OCI-LY7 (cell line): ENCODE data around the gene ACKR2. TPM values are rescaled to one million over a fixed set of nuclear protein-coding genes. Genes with fewer than 3 reads are reported as not detected.

Experiments used
- BruUV-seq: library from RNA; stranded (reverse); fragments of 400-500 nt; replicated peaks from 2 replicates; lab custom pipeline; 2021; lab: Mats Ljungman, UMichigan
- CTCF ChIA-PET: fragments of 300-600 bp; sonication (Branson Sonifier 250); formaldehyde crosslinking; loops from one replicate; lab custom pipeline; 2022; ENCODE audit warnings: antibody characterized with exemption; ENCODE audit not compliant: unreplicated experiment; lab: Charles Lee
- POLR2A ChIA-PET: fragments of 300-600 bp; sonication (Branson Sonifier 250); formaldehyde crosslinking; loops from one replicate; lab custom pipeline; 2022; ENCODE audit warnings: antibody characterized with exemption; lab: Charles Lee
- DNase-seq: peaks from one replicate; pipeline ENCODE4 v3.0.0-alpha.2; 2015; ENCODE audit warnings: low spot score
- H2AFZ ChIP-seq: fragments of 200-600 bp; sonication (generic), shearing (Covaris generic); 2 replicates; pipeline ENCODE4 v1.6.1; 2014; ENCODE audit warnings: mild to moderate bottlenecking, antibody characterized with exemption, low read length, moderate library complexity
- H3K27ac ChIP-seq: fragments of 200-600 bp; sonication (generic); 2 replicates; pipeline ENCODE4 v1.5.1; 2014; ENCODE audit warnings: mixed run types, low read depth, mild to moderate bottlenecking, moderate library complexity, low read length, inconsistent platforms; ENCODE audit not compliant: poor library complexity, severe bottlenecking
- H3K36me3 ChIP-seq: fragments of 200-600 bp; sonication (generic); 2 replicates; pipeline ENCODE4 v1.6.1; 2014; ENCODE audit warnings: mild to moderate bottlenecking, antibody characterized with exemption, low read length, moderate library complexity, mixed read lengths; ENCODE audit not compliant: insufficient read depth
- H3K4me1 ChIP-seq: fragments of 200-600 bp; sonication (generic); 2 replicates; pipeline ENCODE4 v1.5.1; 2014; ENCODE audit warnings: mild to moderate bottlenecking, low read length; ENCODE audit not compliant: insufficient read depth, poor library complexity, severe bottlenecking
- H3K4me2 ChIP-seq: fragments of 200-600 bp; sonication (generic); 2 replicates; pipeline ENCODE4 v1.6.1; 2014; ENCODE audit warnings: mild to moderate bottlenecking, low read length
- H3K4me3 ChIP-seq: fragments of 200-600 bp; sonication (generic); 2 replicates; pipeline ENCODE4 v1.5.1; 2014; ENCODE audit warnings: mild to moderate bottlenecking, low read depth, low read length; ENCODE audit not compliant: poor library complexity, severe bottlenecking
- H3K79me2 ChIP-seq: fragments of 200-600 bp; sonication (generic); 2 replicates; pipeline ENCODE4 v1.6.1; 2016; ENCODE audit warnings: low read depth, mild to moderate bottlenecking, low read length, moderate library complexity, mixed read lengths; ENCODE audit not compliant: insufficient read depth
- H3K9me2 ChIP-seq: fragments of 200-600 bp; sonication (generic); 2 replicates; pipeline ENCODE4 v1.6.1; 2016; ENCODE audit warnings: mild to moderate bottlenecking, low read length, mixed read lengths; ENCODE audit not compliant: insufficient read depth
- H3K9me3 ChIP-seq: fragments of 200-600 bp; sonication (generic); 2 replicates; pipeline ENCODE4 v1.6.1; 2014; ENCODE audit warnings: mild to moderate bottlenecking, mixed run types, low read length, mixed read lengths
- H4K20me1 ChIP-seq: fragments of 200-600 bp; sonication (generic); 2 replicates; pipeline ENCODE4 v1.6.1; 2014; ENCODE audit warnings: mild to moderate bottlenecking, antibody characterized with exemption, low read length, moderate library complexity, mixed read lengths; ENCODE audit not compliant: insufficient read depth
- EZH2phosphoT487 ChIP-seq: fragments of 200-600 bp; sonication (generic); IDR thresholded peaks from 2 replicates; pipeline ENCODE4 v1.6.1; 2018; ENCODE audit warnings: low read depth, borderline replicate concordance, mild to moderate bottlenecking, mixed run types, antibody characterized with exemption, low read length, moderate library complexity, mixed read lengths
- intact Hi-C: fragments of 100-400 bp; cut with micrococcal nuclease; formaldehyde crosslinking; loops from one replicate; pipeline ENCODE4 v1.10.0; 2022; ENCODE audit not compliant: unreplicated experiment
- total RNA-seq, 2 experiments: library from RNA; depleted of rRNA in 1 of 2; stranded (reverse); fragments of >200 nt in 1 of 2; shearing (Covaris generic) in 1 of 2; gene quantifications; 2 replicates each; pipeline ENCODE4 v1.2.3, GENCODE V29; 2014 to 2022
- TF ChIP-seq, protein P1 (sequence below): fragments of 200-600 bp; sonication (generic); conservative IDR thresholded peaks from 2 replicates; pipeline ENCODE4 v1.5.1; 2014; ENCODE audit warnings: mild to moderate bottlenecking, antibody characterized with exemption, low read length, moderate library complexity, mixed read lengths

Gene ACKR2
- total RNA-seq, 2 experiments from 2014 or later = 2.9 TPM; not detected in 1

DNA sequence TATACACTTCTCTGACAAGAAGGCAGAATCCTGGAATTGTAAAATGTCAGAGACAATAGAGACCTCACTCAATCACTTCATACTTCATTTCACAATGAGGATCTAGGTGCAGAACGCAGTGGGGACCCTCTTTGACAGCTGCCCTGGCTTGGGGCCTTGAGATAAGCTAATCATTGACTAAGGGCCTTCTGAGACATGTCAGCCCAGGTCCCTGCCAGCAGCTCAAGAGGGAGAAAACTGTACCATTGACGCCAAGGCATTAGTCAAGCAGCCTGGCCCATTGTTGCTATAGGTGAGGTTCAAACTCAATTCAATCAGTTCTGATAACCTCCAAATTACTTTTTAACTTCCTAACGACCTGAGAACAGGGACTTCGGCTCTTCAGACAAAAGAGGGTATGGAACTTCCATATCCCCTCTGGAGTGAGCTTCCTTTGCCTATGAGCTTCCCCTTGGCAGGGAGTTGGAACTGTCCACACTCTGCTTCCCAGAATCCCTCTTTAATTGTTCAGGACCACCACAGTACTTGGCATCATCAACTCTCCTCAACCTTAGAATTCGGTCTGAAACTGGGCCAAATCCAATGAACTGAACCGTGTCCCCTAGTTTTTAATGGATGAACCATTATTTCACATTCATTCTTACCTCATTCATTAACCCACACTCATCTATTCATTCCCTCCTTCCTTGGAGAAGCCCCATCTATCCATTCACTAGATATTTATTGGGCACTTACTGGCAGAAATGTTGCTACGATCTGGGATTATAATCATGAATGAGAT is 67.9 kb downstream of the ACKR2 start:
- Histone ChIP-seq H3K4me1 (peaks cover 11% of the 10 kb centered on the region), H3K9me3 (no peaks in the 10 kb centered on the region), H3K36me3 (no peaks in the 10 kb centered on the region), H3K4me2 (no peak overlapping the region), H2AFZ (no peak overlapping the region), H4K20me1 (no peaks in the 10 kb centered on the region), H3K4me3 (no peak overlapping the region), H3K27ac (no peak overlapping the region), H3K9me2 (no peaks in the 10 kb centered on the region), H3K79me2 (no peaks in the 10 kb centered on the region)
- ChIA-PET POLR2A (interaction anchor here (0.6 to 1.5 kb wide), 2 partner anchors 16 to 71 kb away, joined by 3 to 5 read pairs; no protein-coding TSS in a partner anchor), CTCF (no interaction called here)
- TF ChIP-seq, protein P1, sequence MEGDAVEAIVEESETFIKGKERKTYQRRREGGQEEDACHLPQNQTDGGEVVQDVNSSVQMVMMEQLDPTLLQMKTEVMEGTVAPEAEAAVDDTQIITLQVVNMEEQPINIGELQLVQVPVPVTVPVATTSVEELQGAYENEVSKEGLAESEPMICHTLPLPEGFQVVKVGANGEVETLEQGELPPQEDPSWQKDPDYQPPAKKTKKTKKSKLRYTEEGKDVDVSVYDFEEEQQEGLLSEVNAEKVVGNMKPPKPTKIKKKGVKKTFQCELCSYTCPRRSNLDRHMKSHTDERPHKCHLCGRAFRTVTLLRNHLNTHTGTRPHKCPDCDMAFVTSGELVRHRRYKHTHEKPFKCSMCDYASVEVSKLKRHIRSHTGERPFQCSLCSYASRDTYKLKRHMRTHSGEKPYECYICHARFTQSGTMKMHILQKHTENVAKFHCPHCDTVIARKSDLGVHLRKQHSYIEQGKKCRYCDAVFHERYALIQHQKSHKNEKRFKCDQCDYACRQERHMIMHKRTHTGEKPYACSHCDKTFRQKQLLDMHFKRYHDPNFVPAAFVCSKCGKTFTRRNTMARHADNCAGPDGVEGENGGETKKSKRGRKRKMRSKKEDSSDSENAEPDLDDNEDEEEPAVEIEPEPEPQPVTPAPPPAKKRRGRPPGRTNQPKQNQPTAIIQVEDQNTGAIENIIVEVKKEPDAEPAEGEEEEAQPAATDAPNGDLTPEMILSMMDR = no peak
- no peak for TF ChIP-seq EZH2phosphoT487
- DNase-seq = no peak
- intact Hi-C loops = no loop called here
- no TSS peak for BruUV-seq

DNA sequence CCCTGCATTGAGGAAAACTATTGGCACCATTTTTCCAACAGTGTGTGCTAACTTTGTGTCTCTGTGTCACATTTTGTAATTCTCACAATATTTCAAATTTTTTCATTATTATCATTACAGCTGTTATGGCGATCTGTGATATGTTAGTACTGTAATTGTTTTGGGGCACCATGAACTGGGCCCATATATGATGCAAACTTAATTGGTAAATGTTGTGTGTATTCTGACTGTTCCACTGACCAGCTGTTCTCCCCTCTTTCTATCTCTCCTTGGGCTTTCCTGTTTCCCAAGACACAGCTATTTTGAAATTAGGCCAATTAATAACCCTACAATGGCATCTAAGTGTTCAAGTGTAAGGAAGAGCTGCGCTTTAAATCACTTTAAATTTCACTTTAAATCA is 68.6 kb downstream of the ACKR2 start:
- H3K4me1 ChIP-seq = peaks cover 11% of the 10 kb centered on the region
- DNase-seq = no peak
- no peaks in the 10 kb centered on the region for H3K36me3 ChIP-seq
- no peaks in the 10 kb centered on the region for H3K9me3 ChIP-seq
- no peak overlapping the region for H3K4me2 ChIP-seq
- no peaks in the 10 kb centered on the region for H3K9me2 ChIP-seq
- H2AFZ ChIP-seq = no peak overlapping the region
- no peak overlapping the region for H3K27ac ChIP-seq
- no peak overlapping the region for H3K4me3 ChIP-seq
- intact Hi-C loops = no loop called here
- H4K20me1 ChIP-seq = no peaks in the 10 kb centered on the region
- ChIA-PET CTCF (interaction anchor here (0.6 kb wide), 1 partner anchor 22 kb away, joined by 3 read pairs; no protein-coding TSS in a partner anchor), POLR2A (interaction anchor here (0.6 to 1.5 kb wide), 2 partner anchors 15 to 85 kb away, joined by 3 read pairs; no protein-coding TSS in a partner anchor)
- TF ChIP-seq EZH2phosphoT487 = no peak
- TF ChIP-seq, protein P1 = no peak
- no peaks in the 10 kb centered on the region for H3K79me2 ChIP-seq
- no TSS peak for BruUV-seq

DNA sequence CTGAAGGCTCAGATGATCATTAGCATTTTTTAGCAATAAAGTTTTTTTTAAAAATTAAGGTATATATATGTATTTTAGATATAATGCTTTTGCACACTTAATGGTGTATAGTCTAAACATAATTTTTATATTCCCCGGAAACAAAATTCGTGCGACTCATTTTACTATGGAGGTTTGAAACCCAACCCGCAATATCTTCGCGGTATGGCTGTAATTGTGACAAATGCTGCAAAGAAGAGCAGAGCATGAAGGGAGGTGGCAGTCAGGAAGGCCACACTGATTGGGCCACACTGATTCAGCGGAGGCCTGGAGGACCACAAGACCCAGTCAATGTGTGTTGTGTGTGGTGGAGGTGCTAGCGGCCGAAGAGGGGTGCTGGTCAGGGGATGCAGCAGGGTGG is 70.9 kb downstream of the ACKR2 start:
- intact Hi-C loops = no loop called here
- no peak for DNase-seq
- no peak for TF ChIP-seq EZH2phosphoT487
- TF ChIP-seq, protein P1 = no peak
- no peaks in the 10 kb centered on the region for H4K20me1 ChIP-seq
- H3K9me2 ChIP-seq = no peaks in the 10 kb centered on the region
- peak overlapping the region; percentile 68 for H3K4me3 ChIP-seq
- ChIA-PET POLR2A (no interaction called here), CTCF (no interaction called here)
- no peaks in the 10 kb centered on the region for H3K9me3 ChIP-seq
- peak overlapping the region; percentile 68; the same call in 1 of the 2 replicates for H3K4me2 ChIP-seq
- H3K36me3 ChIP-seq = no peaks in the 10 kb centered on the region
- H2AFZ ChIP-seq = peak overlapping the region; percentile 90; the same call in 1 of the 2 replicates
- H3K4me1 ChIP-seq = peaks cover 11% of the 10 kb centered on the region
- H3K79me2 ChIP-seq = no peaks in the 10 kb centered on the region
- BruUV-seq = no TSS peak
- H3K27ac ChIP-seq = no peak overlapping the region
